Measurements from ENCODE around the gene SLC6A19.
"Not testable (repeated sequence)": the region's sequence is repeated elsewhere in the genome, so short reads cannot be mapped to it uniquely, and the experiment has no call there.

GRCh38 chr5:1157461-1157986 lies 43.9 kb upstream of the SLC6A19 start:
- TF ChIP-seq CTCF (conservative IDR thresholded peaks at IDR 0.05; ENCODE audit: low read depth, low read length); EZH2 (IDR thresholded peaks at IDR 0.05; ENCODE audit: borderline replicate concordance, low read depth, low read length, poor library complexity, severe bottlenecking): not testable (repeated sequence)

Data from A673 (cell line).